ENCODE data around the gene PHACTR3.

The PHACTR3 gene

DNA sequence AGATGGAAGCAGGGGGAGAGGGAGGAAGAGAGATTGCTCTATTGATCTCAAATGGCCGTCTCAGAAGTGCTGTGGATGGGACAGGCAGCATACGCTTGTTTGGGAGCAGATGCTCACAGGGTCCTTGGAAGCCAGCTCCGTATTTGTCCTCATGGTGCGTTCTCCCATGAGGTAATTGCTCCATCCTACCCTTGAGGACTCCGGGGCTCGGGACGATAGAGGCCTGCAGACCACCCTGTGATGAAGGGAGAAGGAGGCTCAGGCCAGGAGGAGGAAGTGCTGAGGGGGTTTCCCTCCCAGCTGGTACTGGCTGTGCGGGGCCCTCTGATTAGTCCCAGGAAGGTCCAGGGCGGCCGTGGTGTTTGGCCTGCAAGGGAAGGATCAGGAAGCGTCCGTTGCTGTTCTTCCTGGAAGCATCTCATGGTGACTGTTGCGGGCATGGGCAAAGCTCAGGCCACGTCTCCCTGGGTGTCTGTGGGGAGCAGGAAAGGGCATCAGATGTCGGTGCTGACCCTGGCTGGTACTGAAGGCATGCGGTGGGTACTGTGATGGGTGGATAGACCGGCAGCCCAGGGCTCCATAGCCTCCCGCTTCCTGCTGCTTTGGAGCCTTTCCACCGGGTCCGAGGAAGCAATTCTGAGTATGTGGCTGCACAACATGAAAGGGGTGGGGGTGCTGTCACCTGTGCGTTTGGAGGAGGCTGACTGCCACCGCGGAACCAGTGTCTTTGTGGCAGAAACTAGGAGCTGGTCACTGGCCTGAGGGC is 170.8 kb downstream of the PHACTR3 start:
- no peak for FAIRE-seq
- DNase-seq (ENCODE audit: low spot score): no peak

- FAIRE-seq: no peak
- no peak for DNase-seq (ENCODE audit: low spot score)
These were observed 171.3 kb downstream of the PHACTR3 start for GRCh38 chr20:59775687-59776055.

DNA sequence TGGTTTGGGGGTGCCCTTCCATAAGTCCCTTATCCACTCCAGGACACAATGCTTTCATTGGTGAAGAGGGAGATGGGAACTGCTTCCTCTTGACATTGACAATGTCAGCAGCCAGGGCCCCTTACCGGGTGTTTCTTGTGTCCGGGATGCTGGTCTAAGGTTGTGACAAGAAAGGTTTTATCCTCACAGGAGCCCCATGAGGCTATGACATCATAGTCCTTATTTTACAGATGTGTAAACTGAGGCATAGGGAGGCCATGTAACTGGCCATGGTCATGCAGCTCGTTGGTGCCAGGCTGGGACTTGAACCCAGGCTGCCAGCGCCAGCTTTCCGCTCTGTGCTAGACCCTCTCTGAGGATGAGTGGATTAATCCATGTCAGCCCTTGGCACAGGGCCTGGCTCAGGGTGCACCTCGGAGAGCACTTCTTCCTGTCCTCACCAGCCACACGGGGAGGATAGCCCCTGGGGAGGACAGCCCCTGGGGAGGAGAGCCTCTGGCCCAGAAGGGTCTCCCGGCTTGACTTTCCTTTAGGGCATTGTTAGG is 171.8 kb downstream of the PHACTR3 start:
- DNase-seq (ENCODE audit: low spot score) (no peak), FAIRE-seq (no peak)

GRCh38 chr20:59776626-59777330 is 172.4 kb downstream of the PHACTR3 start:
- FAIRE-seq (no peak), DNase-seq (ENCODE audit: low spot score) (no peak)

GRCh38 chr20:59777331-59777725 is 173.0 kb downstream of the PHACTR3 start:
- FAIRE-seq (no peak), DNase-seq (ENCODE audit: low spot score) (no peak)

DNA sequence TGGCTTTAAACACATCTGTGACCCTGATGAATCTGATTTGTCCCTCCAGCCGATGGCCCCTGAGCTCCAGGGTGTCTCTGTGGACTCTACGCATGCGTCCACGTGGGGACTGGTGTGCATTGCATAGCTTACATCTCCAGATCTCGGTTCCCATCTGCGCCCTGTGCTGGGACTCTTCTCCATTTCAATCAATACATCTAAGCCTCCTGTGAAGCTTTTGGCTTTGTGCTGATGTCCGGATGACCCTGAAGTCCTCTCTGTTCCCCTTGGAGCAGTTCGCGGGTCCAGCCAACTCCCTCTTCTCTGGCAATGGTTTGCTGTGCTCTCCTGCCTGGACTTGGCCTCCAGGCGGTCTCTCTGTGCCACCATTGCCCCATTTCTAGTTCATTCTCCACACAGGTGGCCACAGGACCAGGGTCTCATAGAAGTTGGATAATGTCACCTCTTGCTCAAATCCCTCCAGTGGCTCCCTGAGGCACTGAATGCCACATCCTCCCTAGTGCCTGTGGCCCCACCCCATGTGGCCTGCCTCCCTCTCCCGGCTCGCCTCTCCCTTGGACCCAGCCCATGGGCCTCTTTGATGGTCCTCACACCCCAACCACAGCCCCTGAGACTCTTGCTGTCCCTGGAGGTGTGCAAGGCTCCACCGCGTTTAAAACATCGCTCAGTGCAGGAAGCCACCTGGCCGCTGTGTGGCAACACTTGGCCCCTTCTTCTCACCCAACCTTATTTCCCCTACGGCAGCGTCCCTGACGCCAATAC is 173.7 kb downstream of the PHACTR3 start:
- no peak for FAIRE-seq
- no peak for DNase-seq (ENCODE audit: low spot score)

GRCh38 chr20:59778615-59779200 is 174.4 kb downstream of the PHACTR3 start:
- DNase-seq (ENCODE audit: low spot score): no peak

GRCh38 chr20:59779656-59780380 is 175.5 kb downstream of the PHACTR3 start:
- FAIRE-seq: no peak
- DNase-seq (ENCODE audit: low spot score): no peak

More at GRCh38 chr20:59778615-59779200, 174.4 kb downstream of the PHACTR3 start:
- FAIRE-seq: no peak

DNA sequence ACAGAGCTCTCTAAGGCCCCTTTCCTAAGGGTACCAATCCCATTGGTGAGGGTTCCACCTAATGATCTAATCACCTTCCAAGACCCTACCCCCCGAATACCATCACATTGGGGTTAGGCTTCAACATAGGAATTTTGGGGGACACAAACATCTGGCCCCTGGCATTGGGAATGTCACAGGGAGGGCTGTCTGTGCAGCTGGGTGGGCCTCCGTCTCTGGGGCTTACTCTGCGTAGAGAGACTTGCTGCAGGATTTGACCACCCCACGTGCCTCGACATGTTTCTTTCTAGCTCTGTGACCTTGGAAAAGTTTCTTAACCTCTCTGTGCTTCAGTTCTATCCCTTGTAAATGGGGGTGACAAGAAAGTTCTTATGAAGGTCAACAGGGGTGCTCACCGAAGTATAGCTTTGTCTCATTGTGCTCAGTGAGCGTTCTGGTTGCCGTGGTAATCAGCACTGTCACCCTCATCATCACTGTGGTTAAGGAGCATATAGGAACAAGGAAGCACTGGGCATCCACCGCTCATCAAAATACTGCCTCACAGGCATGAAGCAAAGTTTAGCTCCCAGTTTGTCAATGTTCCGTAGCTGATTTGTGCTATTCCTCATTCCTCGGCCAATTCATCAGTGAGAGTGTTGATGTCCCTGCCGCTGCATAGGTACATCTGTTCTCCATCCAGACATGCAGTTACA is 176.3 kb downstream of the PHACTR3 start:
- no peak for DNase-seq (ENCODE audit: low spot score)
- FAIRE-seq: no peak

- FAIRE-seq: no peak
These were observed 176.9 kb downstream of the PHACTR3 start for GRCh38 chr20:59781226-59781625.

GRCh38 chr20:59782986-59783640 is 178.8 kb downstream of the PHACTR3 start:
- no peak for DNase-seq (ENCODE audit: low spot score)
- FAIRE-seq: no peak

More at GRCh38 chr20:59781226-59781625, 176.9 kb downstream of the PHACTR3 start:
- no peak for DNase-seq (ENCODE audit: low spot score)

- no peak for DNase-seq (ENCODE audit: low spot score)
- no peak for FAIRE-seq
These were observed 179.3 kb downstream of the PHACTR3 start for GRCh38 chr20:59783641-59784010.

DNA sequence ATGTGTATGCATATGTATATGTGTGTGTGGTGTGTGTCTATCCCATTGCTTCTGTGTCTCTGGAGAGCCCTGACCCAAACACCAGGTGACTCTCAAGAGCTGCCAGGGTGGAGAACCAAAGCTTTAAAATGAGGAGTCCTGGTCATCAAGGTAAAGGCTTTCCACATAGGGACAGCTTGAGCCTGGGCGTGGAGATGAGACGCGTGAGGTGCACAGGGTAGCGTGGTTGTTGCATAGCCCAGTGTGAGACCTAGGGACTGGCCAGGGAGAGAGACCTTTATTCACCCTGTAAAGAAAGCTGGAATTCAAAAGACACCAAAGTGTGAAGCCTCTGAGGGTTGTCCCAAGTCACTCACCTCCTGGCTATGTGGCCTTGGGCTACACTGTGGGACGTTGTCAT is 180.0 kb downstream of the PHACTR3 start:
- no peak for FAIRE-seq
- DNase-seq (ENCODE audit: low spot score): no peak

GRCh38 chr20:59784791-59785668 is 180.7 kb downstream of the PHACTR3 start:
- DNase-seq (ENCODE audit: low spot score) (no peak), FAIRE-seq (no peak)

- no peak for FAIRE-seq
- DNase-seq (ENCODE audit: low spot score): no peak
These were observed 181.3 kb downstream of the PHACTR3 start for GRCh38 chr20:59785669-59785959.

DNA sequence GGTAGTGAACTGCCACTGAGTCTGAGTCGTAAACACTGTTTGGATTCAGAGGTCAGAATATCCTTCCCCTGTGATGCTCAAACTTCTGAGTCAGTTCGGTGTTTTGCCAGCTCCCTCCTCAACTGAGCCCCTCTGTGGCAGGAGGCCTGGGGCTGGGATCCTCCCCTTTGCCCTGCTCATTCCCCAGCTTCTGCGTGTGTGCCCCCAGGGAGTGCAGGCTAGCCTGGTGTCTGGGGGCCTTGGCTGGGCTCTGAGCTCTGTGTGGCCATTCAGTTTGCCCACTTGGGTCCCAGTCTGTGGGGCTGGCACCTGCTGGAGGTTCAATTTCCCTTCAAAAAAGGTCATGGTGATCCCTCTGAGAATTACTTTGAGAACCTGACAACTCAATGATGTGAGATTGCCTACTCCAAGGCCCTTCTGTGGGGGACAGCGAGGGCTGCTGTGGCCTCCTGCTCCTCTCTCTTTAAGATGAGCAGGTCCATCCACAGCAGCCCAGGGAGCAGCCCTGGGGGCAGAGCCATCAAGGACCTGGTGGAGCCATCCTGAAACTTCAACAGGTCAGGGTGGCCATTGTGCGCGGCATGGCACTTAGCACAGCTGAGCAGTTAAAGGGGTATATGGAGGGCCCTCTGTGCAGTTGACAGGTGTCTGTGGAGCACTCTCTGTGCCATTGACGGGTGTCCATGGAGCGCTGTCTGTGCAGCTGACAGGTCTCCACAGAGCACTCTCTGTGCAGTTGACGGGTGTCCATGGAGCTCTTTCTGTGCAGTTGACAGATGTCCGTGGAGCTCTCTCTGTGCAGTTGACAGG is 181.9 kb downstream of the PHACTR3 start:
- FAIRE-seq (no peak), DNase-seq (ENCODE audit: low spot score) (no peak)

GRCh38 chr20:59786801-59787537 is 182.6 kb downstream of the PHACTR3 start:
- DNase-seq (ENCODE audit: low spot score) (no peak), FAIRE-seq (no peak)

- no peak for DNase-seq (ENCODE audit: low spot score)
- no peak for FAIRE-seq
These were observed 183.2 kb downstream of the PHACTR3 start for GRCh38 chr20:59787538-59787890.
